Stimulated activated effector memory CD8-positive, alpha-beta T cell treated with anti-CD3 and anti-CD28 coated beads, Interleukin-12 subunit alpha, Interleukin-12 subunit beta, amount 100 ng/mL, for 72 hours (primary cell): ENCODE data around the gene CFAP43.
A peak's percentile ranks its signal among the peaks of the same experiment; 100 is the strongest.

ENCODE experiments used
- ATAC-seq: fragments of 150-1000 bp; cut with Tn5 transposase; 2 replicates; pipeline ENCODE4 v1.10.0; 2021
- DNase-seq, 2 donors: peaks; one replicate each; pipeline ENCODE4 v3.0.0; 2021 to 2022; ENCODE audit warnings: low spot score in 2 of 2
- H3K27ac Mint-ChIP-seq: one replicate; pipeline ENCODE4 v1.8.0; 2022; ENCODE audit warnings: mild to moderate bottlenecking, mixed read lengths
- H3K36me3 Mint-ChIP-seq: one replicate; pipeline ENCODE4 v1.8.0; 2022; ENCODE audit warnings: mild to moderate bottlenecking, mixed read lengths
- H3K4me1 Mint-ChIP-seq: one replicate; pipeline ENCODE4 v1.8.0; 2022; ENCODE audit warnings: mixed read lengths
- H3K4me3 Mint-ChIP-seq: one replicate; pipeline ENCODE4 v1.8.0; 2022; ENCODE audit warnings: mild to moderate bottlenecking, mixed read lengths
- H3K9me3 Mint-ChIP-seq: one replicate; pipeline ENCODE4 v1.8.0; 2022; ENCODE audit warnings: mixed read lengths

The CFAP43 gene

GRCh38 chr10:104119996-104120395 is 112.2 kb downstream of the CFAP43 start:
- DNase-seq (no peak), ATAC-seq (no peak)
- peaks cover 31% of the 10 kb centered on the region for H3K36me3 Mint-ChIP-seq
- peak overlapping the region; percentile 84 for H3K4me3 Mint-ChIP-seq
- peak overlapping the region; percentile 97 for H3K27ac Mint-ChIP-seq
- peaks cover 19% of the 10 kb centered on the region for H3K4me1 Mint-ChIP-seq
- H3K9me3 Mint-ChIP-seq: no peaks in the 10 kb centered on the region

GRCh38 chr10:104117839-104118323 is 114.3 kb downstream of the CFAP43 start:
- H3K27ac Mint-ChIP-seq: no peak overlapping the region
- no peaks in the 10 kb centered on the region for H3K9me3 Mint-ChIP-seq
- no peak overlapping the region for H3K4me3 Mint-ChIP-seq
- peaks cover 17% of the 10 kb centered on the region for H3K36me3 Mint-ChIP-seq
- DNase-seq (no peak), ATAC-seq (no peak)
- H3K4me1 Mint-ChIP-seq: peaks cover 13% of the 10 kb centered on the region

DNA sequence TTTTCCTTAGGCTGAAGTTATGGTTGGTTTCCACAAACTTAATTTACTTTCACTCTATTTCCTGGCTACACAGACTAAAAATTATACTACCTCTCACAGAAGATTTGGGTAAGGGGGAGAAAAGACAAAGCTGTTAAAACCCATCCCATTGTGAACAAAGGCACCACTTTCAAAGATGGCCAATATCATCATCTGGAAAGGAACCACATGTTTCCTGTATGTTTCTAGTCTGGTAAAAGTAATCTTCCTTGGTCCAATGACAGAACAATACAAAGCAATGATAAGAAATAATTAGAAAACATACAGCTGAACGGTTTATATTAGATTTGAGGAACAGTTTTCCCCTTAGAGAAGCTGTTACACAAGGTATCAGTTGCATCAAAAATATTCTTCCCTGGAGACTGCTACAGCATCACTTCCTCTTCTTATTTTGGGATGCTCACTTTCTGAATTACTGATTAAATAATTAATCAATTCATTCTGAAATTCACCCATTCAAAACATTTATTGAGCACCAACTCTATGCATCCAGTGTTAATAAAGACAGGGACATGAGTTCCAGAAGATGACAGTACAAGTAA is 118.7 kb downstream of the CFAP43 start:
- no peak for DNase-seq
- peaks cover 7% of the 10 kb centered on the region for H3K4me1 Mint-ChIP-seq

DNA sequence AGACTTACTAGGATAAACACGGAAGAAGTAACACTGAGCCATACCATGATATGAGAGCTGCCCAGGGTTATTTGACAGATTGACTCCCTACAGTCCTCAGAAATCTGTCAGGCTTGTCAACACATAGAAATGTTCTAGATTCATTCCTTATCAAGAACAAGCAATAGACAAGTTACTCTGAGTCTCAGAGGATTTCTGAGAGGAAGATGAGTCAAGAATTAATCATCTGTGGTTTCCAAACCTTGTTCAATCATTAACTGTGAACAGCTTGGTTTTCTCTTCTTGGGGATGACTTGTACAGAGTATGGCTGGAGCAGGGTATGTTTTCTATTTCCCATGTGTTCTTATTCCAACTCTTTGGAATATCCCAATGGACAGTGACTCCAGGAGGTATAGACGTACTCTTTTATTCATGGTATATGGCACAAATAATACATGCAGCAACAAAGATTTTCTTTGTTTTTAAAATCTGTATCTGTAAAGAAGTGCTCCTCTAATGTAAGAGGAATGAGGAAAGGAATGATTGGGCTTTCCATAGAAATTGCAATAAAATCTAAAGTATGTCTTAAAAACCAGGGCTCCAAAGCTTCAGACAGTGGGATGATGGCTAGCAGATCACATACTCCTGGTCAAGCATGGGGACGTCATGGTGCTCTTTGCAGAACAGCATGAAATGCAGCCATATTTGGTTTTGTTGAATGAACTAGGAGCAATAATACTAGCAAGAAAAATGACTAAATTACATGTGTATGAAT is 122.1 kb downstream of the CFAP43 start:
- H3K36me3 Mint-ChIP-seq: no peaks in the 10 kb centered on the region
- ATAC-seq: peak; percentile 99
- H3K27ac Mint-ChIP-seq: no peak overlapping the region
- H3K4me3 Mint-ChIP-seq: no peak overlapping the region
- H3K9me3 Mint-ChIP-seq: no peaks in the 10 kb centered on the region
- DNase-seq: no peak
- H3K4me1 Mint-ChIP-seq: peaks cover 7% of the 10 kb centered on the region

More for the DNA sequence above, 118.7 kb downstream of the CFAP43 start:
- Mint-ChIP-seq H3K9me3 (no peaks in the 10 kb centered on the region), H3K27ac (no peak overlapping the region), H3K4me3 (no peak overlapping the region), H3K36me3 (no peaks in the 10 kb centered on the region)
- ATAC-seq: no peak

- ATAC-seq (peak; percentile 54), DNase-seq (no peak)
- H3K9me3 Mint-ChIP-seq: no peaks in the 10 kb centered on the region
- peaks cover 11% of the 10 kb centered on the region for H3K4me1 Mint-ChIP-seq
- H3K27ac Mint-ChIP-seq: no peak overlapping the region
- H3K36me3 Mint-ChIP-seq: no peaks in the 10 kb centered on the region
- H3K4me3 Mint-ChIP-seq: no peak overlapping the region
Measured at GRCh38 chr10:104104926-104105325, 127.2 kb downstream of the CFAP43 start.

DNA sequence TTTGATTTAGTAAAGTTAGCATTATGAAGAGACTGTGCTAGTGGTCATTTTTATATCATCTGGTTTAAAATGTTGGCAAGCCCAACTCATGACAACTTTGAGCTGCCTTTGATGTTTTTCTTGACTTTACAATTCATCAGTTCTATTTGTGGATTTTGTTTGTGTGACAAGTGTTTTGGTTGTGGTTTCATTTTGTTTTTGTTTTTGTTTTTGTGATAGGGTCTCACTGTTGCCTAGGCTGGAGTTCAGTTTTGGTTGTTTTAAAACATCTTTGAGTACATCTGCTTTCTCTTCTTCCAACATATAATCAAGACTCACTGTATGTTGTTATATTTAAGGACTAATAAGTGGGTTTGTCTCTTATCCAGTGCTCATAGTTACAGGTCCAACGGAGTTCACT is 127.7 kb downstream of the CFAP43 start:
- Mint-ChIP-seq H3K9me3 (no peaks in the 10 kb centered on the region), H3K4me3 (no peak overlapping the region), H3K4me1 (peaks cover 6% of the 10 kb centered on the region), H3K36me3 (no peaks in the 10 kb centered on the region), H3K27ac (no peak overlapping the region)
- ATAC-seq (no peak), DNase-seq (no peak)

DNA sequence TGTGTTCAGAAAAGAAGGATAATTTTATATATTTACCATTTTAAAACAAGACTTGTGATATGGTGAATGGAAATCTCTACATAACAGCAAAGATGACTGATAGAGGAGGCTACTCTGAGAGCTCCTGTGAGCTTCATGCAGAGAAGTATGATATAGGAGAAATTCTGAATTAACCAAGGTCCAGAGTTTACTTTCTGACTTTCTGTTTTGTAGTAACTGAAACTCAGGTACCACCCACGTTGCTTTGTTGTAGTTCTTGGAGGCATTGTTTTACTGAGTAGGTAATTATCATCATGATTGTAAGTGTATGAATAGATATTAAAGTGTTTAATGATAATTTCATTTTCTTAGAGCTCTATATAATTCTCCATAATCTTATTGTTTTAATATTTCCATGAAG is 128.2 kb downstream of the CFAP43 start:
- Mint-ChIP-seq H3K36me3 (no peaks in the 10 kb centered on the region), H3K4me1 (peaks cover 6% of the 10 kb centered on the region), H3K4me3 (no peak overlapping the region), H3K27ac (no peak overlapping the region), H3K9me3 (no peaks in the 10 kb centered on the region)
- ATAC-seq: no peak
- DNase-seq: no peak

DNA sequence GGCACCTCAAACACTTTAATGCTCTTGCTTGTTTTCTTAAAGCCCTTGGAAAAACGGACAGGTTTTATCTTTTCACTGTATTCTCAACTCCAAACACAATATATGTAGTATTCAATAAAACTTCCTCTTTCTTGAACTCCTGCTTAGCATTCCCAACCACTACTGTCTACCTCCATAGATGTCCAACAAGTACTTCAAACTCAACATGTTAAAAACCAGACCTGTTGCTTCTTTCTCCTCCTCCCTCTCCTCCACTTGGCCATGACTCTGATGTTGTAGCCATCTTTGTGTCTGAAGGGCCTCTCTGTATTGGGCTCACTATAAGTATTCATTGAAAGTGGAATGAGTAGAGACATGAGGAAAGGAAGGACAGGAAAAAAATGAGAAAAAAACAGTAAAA is 130.3 kb downstream of the CFAP43 start:
- Mint-ChIP-seq H3K27ac (no peak overlapping the region), H3K4me3 (no peak overlapping the region), H3K4me1 (peaks cover 6% of the 10 kb centered on the region), H3K36me3 (no peaks in the 10 kb centered on the region), H3K9me3 (no peaks in the 10 kb centered on the region)
- DNase-seq (no peak), ATAC-seq (no peak)

DNA sequence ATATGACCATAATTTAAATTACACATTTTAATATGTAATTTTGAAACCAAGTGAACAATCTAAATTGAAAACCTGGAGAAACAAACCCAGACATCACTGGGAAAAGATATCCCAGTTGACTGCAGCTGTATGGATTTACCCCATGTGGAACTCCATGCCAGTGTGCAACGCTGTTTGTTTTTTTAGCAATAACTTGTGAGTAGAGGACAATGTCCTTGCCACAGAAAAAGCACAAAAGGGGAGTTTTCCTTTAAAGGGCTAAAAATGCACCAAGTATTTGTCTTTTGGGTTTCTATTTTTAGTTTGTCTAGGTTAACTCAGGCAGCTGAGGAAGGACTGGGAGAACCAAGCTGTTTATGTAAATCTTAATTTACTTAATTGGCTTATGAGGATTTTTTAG is 131.4 kb downstream of the CFAP43 start:
- no peak overlapping the region for H3K4me3 Mint-ChIP-seq
- no peaks in the 10 kb centered on the region for H3K9me3 Mint-ChIP-seq
- H3K27ac Mint-ChIP-seq: no peak overlapping the region
- H3K36me3 Mint-ChIP-seq: no peaks in the 10 kb centered on the region
- ATAC-seq (no peak), DNase-seq (no peak)
- peaks cover 6% of the 10 kb centered on the region for H3K4me1 Mint-ChIP-seq

DNA sequence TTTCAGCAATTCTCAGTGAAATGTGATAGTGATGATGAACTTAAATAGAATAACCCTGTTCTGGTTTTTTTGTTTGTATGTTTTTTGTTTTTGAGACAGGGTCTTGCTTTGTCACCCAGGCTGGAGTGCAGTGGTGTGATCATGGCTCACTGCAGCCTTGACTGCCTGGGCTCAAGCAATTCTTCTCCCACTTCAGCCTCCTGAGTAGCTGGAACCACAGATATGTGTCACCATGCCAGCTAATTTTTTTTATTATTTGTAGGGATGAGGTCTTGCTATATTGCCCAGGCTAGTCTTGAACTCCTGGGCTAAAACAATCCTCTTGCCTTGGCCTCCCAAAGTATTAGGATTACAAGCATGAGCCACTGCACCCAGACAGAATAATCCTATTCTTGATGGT is 132.2 kb downstream of the CFAP43 start:
- no peak for DNase-seq
- Mint-ChIP-seq H3K4me1 (peaks cover 6% of the 10 kb centered on the region), H3K9me3 (no peaks in the 10 kb centered on the region)

GRCh38 chr10:104099269-104099668 is 132.9 kb downstream of the CFAP43 start:
- no peaks in the 10 kb centered on the region for H3K4me1 Mint-ChIP-seq
- no peak overlapping the region for H3K27ac Mint-ChIP-seq
- ATAC-seq (no peak), DNase-seq (no peak)
- no peaks in the 10 kb centered on the region for H3K36me3 Mint-ChIP-seq
- no peaks in the 10 kb centered on the region for H3K9me3 Mint-ChIP-seq
- no peak overlapping the region for H3K4me3 Mint-ChIP-seq

More for the DNA sequence above, 132.2 kb downstream of the CFAP43 start:
- Mint-ChIP-seq H3K27ac (no peak overlapping the region), H3K36me3 (no peaks in the 10 kb centered on the region), H3K4me3 (no peak overlapping the region)
- no peak for ATAC-seq

DNA sequence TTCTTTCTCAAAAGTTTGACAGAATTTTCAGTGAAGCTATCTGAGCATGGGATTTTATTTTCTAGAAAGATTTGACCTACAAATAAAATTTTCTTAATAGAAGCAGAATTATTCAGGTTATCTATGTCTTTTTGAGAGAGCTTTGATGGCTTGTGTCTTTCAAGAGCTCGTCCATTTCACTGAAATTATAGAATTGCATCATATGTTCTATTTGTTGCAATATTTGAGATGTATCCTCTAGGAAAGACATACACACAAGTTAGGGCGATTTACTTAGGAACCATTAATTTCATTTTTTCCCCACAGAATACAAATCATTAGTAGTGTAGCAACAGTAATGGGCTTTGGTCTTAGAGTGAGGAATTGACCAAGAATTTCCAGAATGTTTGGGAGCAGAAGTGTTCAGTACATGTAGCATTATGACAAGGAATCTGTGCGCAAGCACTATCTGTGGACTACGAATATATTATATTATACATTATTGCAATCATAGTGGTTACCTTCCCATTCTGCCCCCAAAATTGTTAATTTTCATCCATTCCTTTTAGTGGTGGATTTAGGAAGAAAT is 133.7 kb downstream of the CFAP43 start:
- ATAC-seq (no peak), DNase-seq (no peak)
- Mint-ChIP-seq H3K27ac (no peak overlapping the region), H3K9me3 (no peaks in the 10 kb centered on the region), H3K4me1 (no peaks in the 10 kb centered on the region), H3K4me3 (no peak overlapping the region), H3K36me3 (no peaks in the 10 kb centered on the region)

DNA sequence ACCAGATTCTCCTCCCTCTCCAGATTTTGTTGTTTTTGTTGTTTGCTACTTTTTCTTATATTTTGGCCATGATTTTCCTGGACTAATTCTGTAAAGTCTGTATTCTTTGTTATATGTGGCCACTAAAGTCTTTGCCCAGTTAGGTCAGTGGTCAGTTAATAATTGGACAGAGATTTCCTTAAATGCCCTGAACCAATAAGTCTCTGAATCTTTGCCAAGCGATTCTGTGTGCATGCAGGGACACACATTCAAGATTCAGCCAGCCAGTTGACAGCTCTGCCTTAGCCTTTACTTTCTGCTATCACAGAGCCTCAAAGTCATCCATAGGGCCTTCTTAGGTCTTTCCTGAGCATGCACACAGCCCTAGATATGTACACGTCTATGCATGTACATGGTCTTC is 135.5 kb downstream of the CFAP43 start:
- H3K4me3 Mint-ChIP-seq: no peak overlapping the region
- DNase-seq (no peak), ATAC-seq (no peak)
- H3K4me1 Mint-ChIP-seq: no peaks in the 10 kb centered on the region
- H3K9me3 Mint-ChIP-seq: no peaks in the 10 kb centered on the region
- no peak overlapping the region for H3K27ac Mint-ChIP-seq
- H3K36me3 Mint-ChIP-seq: no peaks in the 10 kb centered on the region

DNA sequence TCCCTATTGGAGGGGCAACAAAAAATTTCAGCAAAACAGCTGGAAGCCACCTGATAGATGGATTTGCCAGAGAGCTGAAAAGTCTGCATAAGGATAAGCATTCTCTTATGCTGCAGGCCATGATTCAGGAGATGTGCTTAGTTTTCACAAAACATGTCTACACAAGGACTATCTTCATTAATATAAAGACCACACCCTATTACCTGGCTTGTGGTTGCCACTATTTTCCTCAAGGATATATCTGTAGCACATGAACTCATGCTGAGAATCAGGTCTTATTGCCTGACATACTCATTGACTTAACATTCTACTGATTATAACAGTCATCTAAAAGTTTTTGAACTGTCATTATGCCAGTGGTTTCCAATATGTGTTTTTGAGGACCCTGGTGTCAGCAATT is 139.4 kb downstream of the CFAP43 start:
- H3K4me3 Mint-ChIP-seq: no peak overlapping the region
- H3K36me3 Mint-ChIP-seq: no peaks in the 10 kb centered on the region
- no peaks in the 10 kb centered on the region for H3K9me3 Mint-ChIP-seq
- no peak overlapping the region for H3K27ac Mint-ChIP-seq
- DNase-seq (no peak), ATAC-seq (no peak)
- H3K4me1 Mint-ChIP-seq: no peaks in the 10 kb centered on the region

- H3K4me1 Mint-ChIP-seq: no peaks in the 10 kb centered on the region
Measured at GRCh38 chr10:104090611-104091010, 141.6 kb downstream of the CFAP43 start.

GRCh38 chr10:104089621-104090020 is 142.5 kb downstream of the CFAP43 start:
- Mint-ChIP-seq H3K36me3 (no peaks in the 10 kb centered on the region), H3K27ac (no peak overlapping the region), H3K9me3 (no peaks in the 10 kb centered on the region), H3K4me3 (no peak overlapping the region), H3K4me1 (no peaks in the 10 kb centered on the region)
- ATAC-seq (no peak), DNase-seq (no peak)

More at GRCh38 chr10:104090611-104091010, 141.6 kb downstream of the CFAP43 start:
- Mint-ChIP-seq H3K36me3 (no peaks in the 10 kb centered on the region), H3K9me3 (no peaks in the 10 kb centered on the region), H3K4me3 (no peak overlapping the region), H3K27ac (no peak overlapping the region)
- DNase-seq (no peak), ATAC-seq (no peak)
